AG04450 (cell line): ENCODE results near the gene PPP3R1. TPM values are rescaled to one million over a fixed set of nuclear protein-coding genes. Genes with fewer than 3 reads are reported as not detected.

Experiments
- CTCF ChIA-PET: fragments of 300-600, 350-600 bp; formaldehyde crosslinking; extraction: SDS; loops from one replicate; lab custom pipeline; 2022; ENCODE audit warnings: antibody characterized with exemption, inconsistent platforms; lab: Charles Lee
- POLR2A ChIA-PET: fragments of 350-600 bp; formaldehyde crosslinking; extraction: SDS; loops from one replicate; lab custom pipeline; 2021; ENCODE audit warnings: antibody characterized with exemption, inconsistent platforms; lab: Yijun Ruan, JAX
- DNase-seq: peaks from one replicate; pipeline ENCODE4 v3.0.0-alpha.2; 2011; ENCODE audit warnings: low read depth, low spot score
- H3K27ac ChIP-seq: one replicate; pipeline ENCODE4 v1.5.1; 2012; ENCODE audit warnings: low read depth, low read length, control low read depth
- H3K27me3 ChIP-seq: one replicate; pipeline ENCODE4 v1.6.0; 2012; ENCODE audit warnings: low read length; ENCODE audit not compliant: control insufficient read depth, insufficient read depth
- H3K4me3 ChIP-seq: 2 replicates; pipeline ENCODE4 v1.5.1; 2011; ENCODE audit warnings: mild to moderate bottlenecking, low read depth, low read length, control low read depth
- H3K9me3 ChIP-seq: 2 replicates; pipeline ENCODE4 v1.5.1; 2012; ENCODE audit warnings: low read length; ENCODE audit not compliant: control insufficient read depth, insufficient read depth
- polyA plus RNA-seq: library from polyadenylated mRNA; depleted of rRNA; stranded (reverse); fragments of >200 nt; gene quantifications from 2 replicates; pipeline ENCODE4 v1.2.3, GENCODE V29; 2011
- TF ChIP-seq, protein P1 (sequence below): IDR thresholded peaks from 2 replicates; pipeline ENCODE4 v1.5.1; 2011; ENCODE audit warnings: low read depth, low read length, control low read depth, inconsistent platforms

Gene PPP3R1
- polyA plus RNA-seq, 1 experiment: 24.9 TPM

DNA sequence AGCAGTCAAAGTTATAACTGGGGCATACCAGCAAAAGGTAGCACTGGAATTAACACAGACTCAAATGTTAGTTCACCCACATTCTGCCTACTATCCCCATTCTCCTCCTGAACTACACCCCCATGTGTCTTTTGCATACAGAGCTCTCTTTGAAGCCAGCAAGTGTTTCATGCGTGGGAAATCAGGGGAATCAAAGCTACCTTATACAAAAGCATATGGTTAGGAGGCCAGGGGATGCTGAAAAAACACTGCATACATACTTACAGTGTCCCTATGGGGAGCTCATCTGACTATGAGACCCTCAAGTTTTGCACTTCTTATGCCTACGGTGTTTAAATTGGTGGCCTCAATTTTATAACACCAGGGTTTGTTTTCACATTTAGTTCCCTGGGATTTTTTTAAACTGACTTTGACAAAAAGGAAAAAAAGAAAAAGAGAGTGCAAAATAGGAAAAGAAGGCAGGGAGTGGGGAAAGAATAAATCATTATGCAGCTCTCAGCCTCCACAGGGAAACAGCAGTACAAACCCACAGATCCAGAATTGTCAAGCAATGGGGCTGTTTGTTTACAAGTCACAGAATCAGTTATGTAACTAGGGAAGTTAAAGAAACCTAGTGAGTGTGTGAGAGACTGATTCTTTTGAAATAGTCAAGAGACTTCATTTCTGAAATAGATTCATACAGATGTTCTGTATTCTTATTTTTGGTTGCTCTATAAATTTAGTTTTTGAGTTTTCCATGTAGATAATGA is 20.1 kb upstream of the PPP3R1 start:
- no peak overlapping the region for H3K27ac ChIP-seq
- no peak overlapping the region for H3K4me3 ChIP-seq
- ChIA-PET CTCF (interaction anchor here (1.1 to 1.7 kb wide), 2 partner anchors 11 to 150 kb away, joined by 5 to 10 read pairs; no protein-coding TSS in a partner anchor), POLR2A (interaction anchor here (0.6 kb wide), 1 partner anchor 12 kb away, joined by 5 read pairs; no protein-coding TSS in a partner anchor)
- H3K9me3 ChIP-seq: no peaks in the 10 kb centered on the region
- H3K27me3 ChIP-seq: no peaks in the 10 kb centered on the region
- TF ChIP-seq, protein P1, sequence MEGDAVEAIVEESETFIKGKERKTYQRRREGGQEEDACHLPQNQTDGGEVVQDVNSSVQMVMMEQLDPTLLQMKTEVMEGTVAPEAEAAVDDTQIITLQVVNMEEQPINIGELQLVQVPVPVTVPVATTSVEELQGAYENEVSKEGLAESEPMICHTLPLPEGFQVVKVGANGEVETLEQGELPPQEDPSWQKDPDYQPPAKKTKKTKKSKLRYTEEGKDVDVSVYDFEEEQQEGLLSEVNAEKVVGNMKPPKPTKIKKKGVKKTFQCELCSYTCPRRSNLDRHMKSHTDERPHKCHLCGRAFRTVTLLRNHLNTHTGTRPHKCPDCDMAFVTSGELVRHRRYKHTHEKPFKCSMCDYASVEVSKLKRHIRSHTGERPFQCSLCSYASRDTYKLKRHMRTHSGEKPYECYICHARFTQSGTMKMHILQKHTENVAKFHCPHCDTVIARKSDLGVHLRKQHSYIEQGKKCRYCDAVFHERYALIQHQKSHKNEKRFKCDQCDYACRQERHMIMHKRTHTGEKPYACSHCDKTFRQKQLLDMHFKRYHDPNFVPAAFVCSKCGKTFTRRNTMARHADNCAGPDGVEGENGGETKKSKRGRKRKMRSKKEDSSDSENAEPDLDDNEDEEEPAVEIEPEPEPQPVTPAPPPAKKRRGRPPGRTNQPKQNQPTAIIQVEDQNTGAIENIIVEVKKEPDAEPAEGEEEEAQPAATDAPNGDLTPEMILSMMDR: no peak
- no peak for DNase-seq

DNA sequence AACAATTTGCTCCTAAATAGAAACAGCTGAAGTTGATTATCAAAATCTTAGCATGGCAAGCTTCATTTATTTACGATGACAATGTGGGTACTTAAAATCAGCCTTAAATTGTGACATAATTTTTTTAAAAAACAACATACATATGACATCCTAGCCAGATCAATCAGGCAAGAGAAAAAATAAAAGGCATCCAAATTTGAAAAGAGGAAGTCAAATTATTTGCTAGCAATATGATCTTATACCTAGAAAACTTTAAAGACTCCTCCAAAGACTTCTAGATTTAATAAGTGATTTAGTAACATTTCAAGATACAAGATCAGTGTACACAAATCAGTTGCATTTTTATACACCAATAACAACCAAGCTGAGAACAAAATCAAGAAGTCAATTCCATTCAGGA is 14.3 kb upstream of the PPP3R1 start:
- ChIA-PET POLR2A (interaction anchor here (0.6 kb wide), 1 partner anchor 522 kb away, joined by 3 read pairs; no protein-coding TSS in a partner anchor), CTCF (no interaction called here)
- Histone ChIP-seq H3K9me3 (no peaks in the 10 kb centered on the region), H3K27ac (no peak overlapping the region), H3K27me3 (no peaks in the 10 kb centered on the region), H3K4me3 (no peak overlapping the region)
- DNase-seq: no peak
- TF ChIP-seq, protein P1: no peak

DNA sequence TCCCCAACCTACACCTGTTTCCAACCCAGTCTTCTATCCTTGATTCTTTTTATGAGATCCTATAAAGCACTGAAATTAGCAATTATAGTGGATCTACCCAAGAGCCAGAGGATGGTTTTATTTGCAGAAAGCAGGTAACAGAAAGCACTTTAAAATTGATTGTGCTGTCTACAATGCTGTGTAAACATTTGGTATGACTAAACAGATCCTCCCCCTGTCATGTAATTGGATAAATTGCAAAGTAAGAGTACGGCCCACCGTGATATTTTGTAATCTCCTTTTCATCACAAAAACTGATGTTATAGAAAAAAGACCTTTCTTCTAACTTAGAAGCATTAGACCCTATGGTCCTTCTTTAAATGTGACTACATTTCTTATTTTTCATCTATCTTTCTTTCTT is 11.3 kb upstream of the PPP3R1 start:
- POLR2A ChIA-PET: no interaction called here
- DNase-seq: no peak
- TF ChIP-seq, protein P1: no peak

DNA sequence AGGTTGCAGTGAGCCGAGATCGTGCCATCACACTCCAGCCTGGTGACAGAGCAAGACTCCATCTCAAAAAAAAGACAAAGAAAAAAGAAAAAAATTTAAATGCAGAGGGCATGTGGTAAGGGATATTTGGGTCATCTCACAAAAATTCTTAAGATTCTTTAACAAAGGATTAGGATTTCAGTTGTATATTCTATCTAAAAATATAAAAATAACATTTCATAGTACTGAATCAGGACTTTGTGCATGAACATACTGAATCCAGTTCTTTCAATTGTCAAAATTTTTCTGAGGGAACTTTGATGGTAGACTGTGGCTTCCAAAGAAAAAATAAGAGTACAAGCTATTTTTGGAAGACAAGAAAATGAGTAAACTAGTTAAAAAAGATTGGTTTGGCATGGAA is 6.5 kb upstream of the PPP3R1 start:
- ChIA-PET CTCF (no interaction called here), POLR2A (interaction anchor here (0.6 kb wide), 1 partner anchor 103 kb away, joined by 7 read pairs; no protein-coding TSS in a partner anchor)
- H3K4me3 ChIP-seq: no peak overlapping the region
- H3K27ac ChIP-seq: no peak overlapping the region
- DNase-seq: no peak
- H3K27me3 ChIP-seq: no peaks in the 10 kb centered on the region
- TF ChIP-seq, protein P1: no peak
- H3K9me3 ChIP-seq: no peaks in the 10 kb centered on the region

More for the DNA sequence above, 11.3 kb upstream of the PPP3R1 start:
- Histone ChIP-seq H3K9me3 (no peaks in the 10 kb centered on the region), H3K27me3 (no peaks in the 10 kb centered on the region), H3K27ac (no peak overlapping the region), H3K4me3 (no peak overlapping the region)
- CTCF ChIA-PET: interaction anchor here (1.2 kb wide), 1 partner anchor 142 kb away, joined by 3 read pairs; no protein-coding TSS in a partner anchor

DNA sequence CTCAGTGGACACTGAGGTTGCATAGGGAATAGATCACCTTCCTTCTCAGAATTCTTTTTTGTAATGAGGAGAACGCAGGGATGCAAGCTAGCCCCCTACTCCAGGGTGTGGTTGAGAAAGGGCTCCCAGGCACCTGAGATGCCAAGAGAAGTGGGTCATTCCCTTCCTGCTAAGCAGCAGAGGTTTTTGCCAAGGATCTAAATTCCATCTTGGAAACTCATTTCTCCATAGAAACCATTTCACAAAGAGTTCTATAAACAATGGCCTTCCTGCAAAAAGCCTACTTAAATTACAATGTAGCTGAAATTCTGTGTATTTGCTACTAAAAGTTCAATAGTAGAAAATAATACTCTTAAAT is 3.7 kb upstream of the PPP3R1 start:
- POLR2A ChIA-PET: no interaction called here
- CTCF ChIA-PET: interaction anchor here (1.4 kb wide), 1 partner anchor 26 kb away, joined by 6 read pairs; no protein-coding TSS in a partner anchor
- no peaks in the 10 kb centered on the region for H3K27me3 ChIP-seq
- TF ChIP-seq, protein P1: no peak
- no peak overlapping the region for H3K4me3 ChIP-seq
- DNase-seq: no peak
- no peak overlapping the region for H3K27ac ChIP-seq
- H3K9me3 ChIP-seq: no peaks in the 10 kb centered on the region
